Inflammatory macrophage treated with lipopolysaccharide for 4 hours (primary cell): ENCODE measurements around the gene CREB5.

ENCODE experiments used
- DNase-seq: peaks from one replicate; pipeline ENCODE4 v3.0.0-alpha.2; 2020

CREB5 gene

DNA sequence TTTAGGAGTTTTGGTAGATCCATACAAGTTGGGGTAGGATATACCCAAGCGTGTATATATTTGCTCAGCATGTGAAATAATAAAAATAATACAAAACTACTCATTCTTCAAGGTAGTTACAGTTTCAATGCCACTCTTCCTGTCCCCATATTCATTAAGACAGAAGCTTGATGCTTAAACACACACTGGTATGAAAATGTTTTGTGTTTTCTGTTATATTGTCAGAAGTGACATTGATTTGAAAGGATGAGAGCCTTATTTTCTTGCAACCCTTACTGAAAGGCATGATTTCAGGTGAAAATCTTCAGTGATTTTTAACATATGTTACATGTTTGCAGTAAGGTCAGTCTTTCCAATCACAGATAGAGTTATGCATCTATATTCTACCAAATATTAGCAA is 312.2 kb downstream of the CREB5 start:
- no peak for DNase-seq

DNA sequence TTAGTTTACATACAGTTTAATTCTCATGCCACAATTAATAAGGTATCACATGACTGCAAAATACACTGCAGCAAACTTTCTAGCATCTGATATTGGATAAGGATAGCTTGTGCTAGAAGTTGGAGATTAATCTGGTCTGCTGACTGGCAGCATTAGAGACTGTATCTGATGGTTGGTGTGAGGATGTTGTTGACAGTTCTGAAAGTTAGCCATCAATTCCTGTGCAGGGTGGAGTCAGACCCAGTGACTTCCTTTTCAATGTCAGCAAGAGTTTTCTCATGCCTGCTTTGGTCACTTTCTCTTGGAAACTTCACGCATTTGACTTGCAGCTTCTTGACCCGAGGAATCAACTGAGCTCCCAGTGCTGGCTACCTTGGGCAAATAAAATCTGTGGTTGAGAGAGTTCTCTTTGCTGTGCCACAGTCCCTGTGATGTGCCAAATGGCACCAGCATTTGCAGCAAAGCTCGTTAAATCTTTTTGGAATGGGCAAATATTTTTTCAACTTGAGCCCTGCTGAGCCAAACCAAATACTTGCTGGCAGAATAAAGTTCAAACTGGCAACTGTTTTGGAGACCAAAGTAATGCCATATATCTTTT is 312.8 kb downstream of the CREB5 start:
- no peak for DNase-seq

DNA sequence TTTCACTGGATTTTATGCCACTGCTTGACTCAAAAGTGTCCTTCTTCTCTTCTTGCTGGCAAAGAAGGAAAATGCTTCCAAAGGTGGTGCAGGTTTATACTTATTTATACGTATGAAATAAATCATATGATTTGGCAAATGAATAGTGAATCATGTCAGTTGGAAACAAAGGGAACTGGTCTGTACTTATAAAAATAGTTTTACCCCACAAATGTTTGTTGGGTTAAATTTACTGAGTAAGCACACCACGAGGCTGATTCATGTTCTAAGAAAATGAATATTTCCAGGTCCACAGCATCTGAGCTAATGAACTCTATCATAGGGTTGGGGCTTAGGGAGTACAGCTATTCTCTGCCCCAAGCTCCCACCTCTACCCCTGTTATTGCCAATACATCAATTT is 313.6 kb downstream of the CREB5 start:
- DNase-seq: no peak

DNA sequence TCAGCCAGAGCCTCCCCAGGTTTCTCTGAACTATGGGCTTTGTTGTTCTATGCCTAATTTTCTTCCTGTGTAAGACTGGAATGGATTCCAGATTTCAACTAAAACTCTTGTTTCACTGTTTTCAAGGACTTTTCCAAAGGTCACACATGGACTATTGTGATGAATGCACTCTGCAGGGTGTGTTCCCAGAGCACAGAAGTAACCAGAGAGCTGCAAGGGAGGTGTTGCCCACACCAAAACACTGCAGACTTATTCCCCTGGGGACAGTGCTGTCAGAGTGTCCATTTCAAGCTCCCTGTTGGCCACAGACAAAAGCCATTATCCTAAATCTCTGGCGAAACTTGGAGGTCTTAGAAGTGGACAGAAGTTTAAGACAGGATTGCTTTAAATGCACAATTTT is 314.2 kb downstream of the CREB5 start:
- no peak for DNase-seq

DNA sequence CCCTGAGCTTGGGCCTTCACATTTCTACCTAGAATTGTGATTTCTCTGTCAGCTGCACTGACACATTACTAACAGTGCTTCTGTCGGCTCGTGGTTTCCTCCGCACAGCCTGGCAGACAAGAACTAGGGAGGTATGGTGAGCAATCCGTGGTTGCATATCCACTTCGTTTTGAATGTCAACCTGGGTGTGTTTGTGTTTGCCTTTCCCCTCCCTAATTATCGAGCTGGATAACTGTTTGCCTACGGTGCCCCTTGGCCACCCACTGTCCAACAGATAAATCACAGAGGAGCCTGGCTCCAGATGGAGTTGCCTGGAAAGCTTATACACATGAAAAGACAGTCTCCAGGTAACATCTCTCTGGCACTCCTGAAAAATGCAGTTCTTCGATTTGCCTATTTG is 317.0 kb downstream of the CREB5 start:
- peak; percentile 2 for DNase-seq

DNA sequence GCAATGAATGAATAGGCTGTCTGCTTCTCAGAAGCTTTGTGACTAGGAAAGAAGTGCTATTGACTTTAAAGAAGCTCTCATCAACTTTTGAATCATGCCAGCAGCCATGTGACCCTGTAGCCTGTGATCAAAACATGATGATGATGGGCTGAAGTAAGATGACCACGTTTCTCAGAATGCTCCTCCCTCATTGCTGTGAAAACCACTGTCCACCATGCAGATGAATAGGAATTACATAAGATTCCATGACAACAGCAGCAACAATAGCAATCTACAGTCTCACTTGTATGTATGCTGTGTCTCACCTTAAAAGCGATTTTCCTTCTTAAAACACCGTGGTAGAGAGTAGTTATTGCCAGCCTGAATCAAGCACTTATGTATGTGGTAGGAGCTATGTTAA is 317.4 kb downstream of the CREB5 start:
- peak; percentile 52 for DNase-seq

DNA sequence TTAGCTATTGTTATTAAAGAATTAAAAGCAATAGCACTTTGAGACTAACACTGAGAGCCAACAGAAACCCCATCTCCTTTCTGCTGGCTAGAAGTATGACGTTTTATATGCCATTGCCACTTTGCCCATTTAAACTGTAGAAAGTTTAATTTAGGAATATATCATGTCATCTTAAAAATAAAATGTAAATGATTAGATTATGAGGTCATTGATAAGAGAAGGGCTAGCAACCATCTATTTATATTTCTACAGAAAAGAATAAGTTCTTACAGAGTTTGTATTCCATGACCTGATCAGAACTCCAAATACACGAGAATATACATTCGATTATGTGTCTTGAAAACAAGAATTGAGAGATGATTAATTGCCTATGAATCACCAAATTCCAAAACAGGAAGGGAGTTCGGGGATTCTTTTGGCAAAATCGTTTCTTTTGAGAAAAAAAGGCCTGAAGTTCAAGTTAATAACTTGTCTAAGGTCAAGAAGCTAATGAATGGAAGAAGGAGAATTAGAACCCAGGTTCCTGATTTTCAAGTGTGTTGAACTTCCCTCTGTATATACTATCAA is 318.9 kb downstream of the CREB5 start:
- no peak for DNase-seq

DNA sequence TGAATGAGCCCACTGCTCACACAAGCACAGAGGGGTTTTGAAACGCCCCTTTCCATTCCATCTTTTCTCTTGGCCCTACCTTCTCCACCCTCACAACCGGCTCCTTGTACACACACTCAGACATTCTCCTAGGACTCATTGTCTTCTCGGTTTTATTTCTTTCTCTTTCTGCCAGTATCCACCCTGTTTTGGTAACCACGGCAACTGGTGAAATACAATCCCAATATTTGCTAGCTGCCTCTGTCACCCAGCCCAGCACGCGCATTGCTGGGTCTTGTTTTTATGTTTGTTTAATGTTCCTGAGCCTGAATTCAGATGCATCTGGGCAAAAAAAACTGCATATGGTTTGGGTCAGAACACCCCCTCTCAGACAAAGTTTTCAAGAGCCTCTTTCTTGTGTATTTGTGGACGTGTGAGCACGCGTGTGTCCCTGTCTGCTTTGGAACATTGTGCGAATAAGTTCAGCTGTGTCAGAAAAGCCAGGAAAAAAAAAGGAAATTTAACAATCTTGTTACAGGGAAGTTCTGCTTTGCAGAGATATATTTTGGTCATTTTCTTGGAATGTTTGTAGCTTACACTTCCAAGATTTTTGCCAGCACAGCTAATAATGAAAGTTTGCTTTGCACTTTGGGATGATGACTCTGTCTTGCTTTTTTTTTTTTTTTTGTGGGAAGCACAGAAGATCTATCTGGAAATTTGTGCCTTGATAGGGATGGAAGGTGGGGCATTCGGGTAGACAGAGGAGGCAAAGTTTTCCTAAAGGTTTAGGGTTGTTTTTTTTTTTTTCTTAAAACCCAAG is 320.0 kb downstream of the CREB5 start:
- no peak for DNase-seq

DNA sequence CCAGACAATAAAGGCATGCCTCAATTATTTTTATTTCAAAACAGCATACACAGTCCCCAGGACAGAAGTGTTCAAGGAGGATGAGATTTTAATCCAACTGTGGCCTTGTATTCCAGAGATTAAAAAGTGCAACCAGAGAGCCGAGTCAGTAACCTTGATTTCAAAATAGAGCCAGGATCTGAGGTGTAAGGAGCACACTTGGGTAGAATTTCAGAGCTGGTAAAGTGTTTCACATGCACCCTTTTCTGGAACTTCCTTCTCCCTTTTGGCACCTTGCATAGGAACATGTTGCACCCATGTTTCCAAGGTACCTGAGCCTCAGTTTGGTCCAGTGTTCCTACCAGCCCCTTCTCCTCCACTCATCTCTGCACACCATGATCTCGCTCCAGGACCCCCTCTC is 320.7 kb downstream of the CREB5 start:
- DNase-seq: no peak

DNA sequence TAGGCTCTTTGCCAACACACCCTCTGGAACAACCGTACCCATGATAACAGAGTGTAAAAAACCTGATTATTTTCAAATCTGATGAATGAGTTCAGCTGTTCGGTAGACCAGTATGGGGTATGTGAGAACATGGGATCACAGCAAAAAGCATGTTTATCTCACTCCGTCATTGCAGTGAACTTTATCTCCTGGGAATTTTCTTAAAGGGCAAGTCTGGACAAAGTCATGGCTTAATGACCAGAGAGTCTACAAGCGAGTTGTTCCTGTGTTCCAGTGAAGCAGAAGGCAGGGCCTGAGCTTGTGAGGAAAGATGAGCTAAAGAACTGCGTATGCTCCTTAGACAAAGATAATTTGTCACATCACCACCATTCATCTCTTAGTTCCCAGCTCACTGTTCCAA is 326.1 kb downstream of the CREB5 start:
- DNase-seq: no peak

DNA sequence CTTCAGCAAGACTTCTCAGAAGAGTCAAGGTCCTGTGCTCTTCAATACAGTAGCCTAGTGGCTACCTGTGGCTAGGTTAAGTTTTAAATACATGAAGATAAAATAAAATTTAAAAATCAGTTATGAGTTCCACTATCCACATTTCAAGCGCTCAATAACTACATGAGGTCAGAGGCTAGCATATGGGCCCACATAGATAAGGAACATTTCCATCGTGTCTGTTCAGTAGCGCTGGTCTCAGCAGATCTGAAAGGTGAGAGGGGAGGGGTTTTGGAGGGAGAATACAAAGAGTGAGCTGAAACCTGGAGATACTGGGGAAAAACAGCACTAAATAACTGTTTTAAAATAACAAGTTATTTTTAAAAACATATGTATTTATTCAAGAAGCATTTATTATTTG is 326.8 kb downstream of the CREB5 start:
- no peak for DNase-seq

DNA sequence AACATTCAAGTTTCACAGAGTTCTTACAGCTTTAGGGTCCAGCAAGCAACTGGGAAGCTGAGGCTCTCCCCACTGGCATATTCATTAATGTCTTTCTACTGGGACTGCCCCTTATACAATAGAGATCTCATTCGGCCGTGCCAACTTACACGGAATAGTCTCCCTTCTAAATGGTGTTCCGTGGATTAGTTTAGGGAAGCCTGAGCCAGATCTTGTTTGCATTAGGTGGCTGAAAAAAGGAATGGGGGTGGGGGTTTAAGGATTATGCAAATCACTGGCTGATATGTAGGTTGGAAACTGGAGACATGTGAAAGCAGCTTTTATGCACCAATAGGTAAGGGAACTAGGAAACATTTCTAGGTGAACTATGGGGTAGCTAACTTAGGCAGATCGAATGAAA is 327.5 kb downstream of the CREB5 start:
- no peak for DNase-seq

DNA sequence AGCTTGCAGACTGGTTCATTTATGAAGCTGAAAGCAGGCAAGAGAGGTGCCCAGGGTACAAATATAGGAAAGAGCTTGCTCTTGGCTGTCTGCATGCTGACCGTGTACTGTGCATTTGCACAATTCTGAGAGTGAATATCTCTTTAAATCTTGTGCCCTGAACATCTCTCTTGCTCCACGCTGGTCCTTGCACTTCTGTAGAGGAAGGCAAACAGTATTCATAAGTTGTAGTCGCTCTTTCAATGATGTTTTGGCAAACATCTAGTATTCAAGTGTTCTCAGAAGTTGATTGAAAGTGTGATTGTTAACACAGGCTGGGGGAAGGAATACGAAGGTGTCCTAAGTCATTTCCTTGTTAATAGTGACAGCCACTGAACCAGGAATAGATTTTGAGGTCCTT is 332.6 kb downstream of the CREB5 start:
- DNase-seq: no peak

DNA sequence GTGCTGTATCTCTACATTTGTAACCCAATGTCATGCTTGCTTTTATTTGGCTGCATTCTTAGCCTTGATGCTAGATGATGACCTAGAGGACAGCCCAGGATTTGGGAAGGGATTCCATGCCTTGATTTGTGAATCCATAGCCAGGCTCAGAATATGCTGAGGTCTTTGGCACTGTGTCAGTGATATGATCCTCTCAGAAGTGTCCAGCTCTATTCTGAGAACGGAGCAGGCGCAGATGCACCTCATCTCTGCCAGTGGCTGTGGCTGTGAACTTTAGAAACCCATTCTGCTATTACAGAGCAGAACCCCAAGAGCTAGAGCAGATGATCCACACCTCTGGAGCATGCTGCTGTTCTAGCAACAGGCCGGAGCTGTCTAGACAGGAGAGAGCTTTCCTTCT is 333.0 kb downstream of the CREB5 start:
- no peak for DNase-seq

DNA sequence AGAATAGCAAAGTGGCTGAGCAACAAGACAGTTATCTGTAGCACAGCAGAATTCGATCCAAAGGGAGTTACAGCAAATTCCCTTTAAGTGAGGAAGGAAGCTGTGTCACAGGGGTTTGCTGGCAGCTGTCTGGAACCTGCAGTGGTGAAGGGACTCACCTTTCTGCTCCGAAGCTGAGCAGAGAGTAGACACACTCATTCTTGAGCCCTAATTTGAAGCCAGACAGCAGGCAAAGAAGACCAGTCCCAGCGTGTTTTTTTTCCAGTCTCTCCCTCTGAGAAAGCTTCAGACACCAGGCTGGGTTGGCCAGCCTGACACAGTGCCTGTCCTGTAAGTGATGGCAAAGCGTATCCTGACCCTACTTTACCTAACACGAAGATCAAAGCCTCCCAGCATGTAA is 335.1 kb downstream of the CREB5 start:
- no peak for DNase-seq

DNA sequence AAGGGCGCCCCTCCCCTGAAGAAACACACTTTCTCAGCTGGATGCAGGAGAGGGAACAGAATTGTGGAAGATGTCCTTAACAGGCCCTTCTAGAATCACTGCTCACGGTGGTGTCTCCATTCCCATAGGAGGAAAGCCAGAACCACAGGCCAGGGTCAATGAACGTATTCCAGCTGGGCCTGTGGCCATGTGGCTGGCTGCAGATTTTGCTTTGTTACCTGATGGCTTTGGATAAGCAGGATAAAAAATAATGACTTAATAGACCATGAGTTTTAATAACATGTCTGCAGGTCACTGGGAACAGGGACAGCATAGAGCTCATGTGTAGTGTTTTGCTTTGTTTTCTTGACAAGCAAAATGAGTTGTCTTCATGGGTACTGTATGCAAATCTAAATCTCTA is 335.5 kb downstream of the CREB5 start:
- no peak for DNase-seq

DNA sequence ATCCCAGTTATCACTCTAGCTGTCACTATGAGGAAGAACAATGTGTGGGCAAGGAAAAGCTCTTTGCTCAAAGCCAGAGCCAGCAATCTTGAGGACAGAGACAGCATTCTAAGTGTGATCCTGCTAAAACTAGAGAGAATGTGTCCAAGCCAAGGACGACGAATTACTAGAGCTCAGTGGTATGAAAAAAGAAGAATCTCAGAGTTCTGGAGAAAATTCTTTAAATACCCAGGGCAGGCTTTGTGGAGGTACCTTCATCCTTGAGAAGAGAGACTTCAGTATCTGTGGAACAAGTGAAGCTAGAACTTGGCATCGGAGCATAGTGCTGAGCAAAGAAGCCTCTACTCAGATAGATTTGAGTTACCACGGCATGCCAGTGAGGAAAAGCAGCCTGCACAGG is 336.0 kb downstream of the CREB5 start:
- DNase-seq: peak; percentile 16

DNA sequence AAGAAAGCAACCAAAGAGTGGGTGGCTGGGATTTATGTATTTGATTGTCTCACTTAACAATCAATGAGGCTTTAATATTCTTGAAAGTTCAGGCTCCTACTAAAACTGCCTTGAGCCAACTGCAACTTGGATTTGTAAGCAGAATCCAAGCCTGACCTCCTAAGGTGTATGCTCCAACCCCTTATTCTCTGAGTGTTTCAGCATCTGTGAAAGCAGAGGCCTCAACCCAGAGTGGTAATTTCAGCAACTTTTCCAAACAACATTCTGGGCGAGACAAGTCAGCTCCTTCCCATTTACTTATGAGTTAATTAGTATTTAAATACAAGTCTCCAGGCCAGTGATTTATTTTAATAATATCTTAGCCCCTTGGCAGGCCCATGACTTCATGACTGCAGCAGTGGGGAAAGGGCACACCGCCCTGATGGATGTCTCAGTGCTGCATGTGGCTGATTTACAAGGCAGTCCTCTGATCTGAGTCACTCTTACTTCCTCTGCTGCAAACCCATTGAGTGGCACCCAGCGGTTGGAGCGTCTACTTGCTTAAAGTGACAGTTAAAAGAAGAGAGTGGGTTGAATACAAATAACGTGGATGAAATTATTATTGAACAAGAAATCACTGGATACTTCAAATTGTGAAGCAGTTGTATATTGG is 336.7 kb downstream of the CREB5 start:
- peak; percentile 87 for DNase-seq

DNA sequence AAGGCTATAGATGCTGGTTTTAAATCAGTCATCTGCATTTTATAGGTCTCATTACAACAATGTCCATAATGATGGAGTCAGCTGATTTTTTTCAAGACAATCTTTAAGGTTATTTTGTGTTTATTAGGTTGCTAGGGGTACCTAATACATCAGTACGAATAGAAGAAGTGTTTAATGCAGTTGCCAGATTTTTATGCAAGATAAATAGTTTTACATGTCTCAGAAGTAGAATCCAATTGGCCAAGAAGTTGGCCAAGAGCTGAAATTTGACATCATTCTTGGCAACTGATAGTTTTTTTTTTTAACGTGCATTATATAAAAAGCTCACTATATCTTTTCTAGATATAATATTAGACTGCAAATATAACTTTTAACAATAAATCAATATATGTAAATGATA is 337.3 kb downstream of the CREB5 start:
- DNase-seq: peak; percentile 4

DNA sequence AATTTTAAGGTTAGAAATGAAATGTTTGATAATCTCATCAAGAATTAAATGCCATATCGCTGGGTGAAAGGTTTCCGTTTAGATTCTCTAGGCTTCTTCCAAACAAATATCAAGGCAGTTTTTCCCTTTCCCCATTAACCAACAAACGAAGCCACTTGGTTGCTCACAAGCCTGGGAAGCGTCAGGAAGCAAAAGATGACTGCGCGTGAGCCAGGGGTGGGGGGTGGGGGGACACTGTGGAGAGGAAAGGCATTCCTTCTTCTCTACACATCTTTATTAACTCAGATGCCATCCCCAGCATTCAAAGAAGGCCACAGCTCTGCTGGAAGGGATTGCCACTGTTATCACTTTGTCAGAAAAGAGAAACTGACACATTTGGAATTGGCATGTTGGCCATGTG is 338.7 kb downstream of the CREB5 start:
- no peak for DNase-seq

DNA sequence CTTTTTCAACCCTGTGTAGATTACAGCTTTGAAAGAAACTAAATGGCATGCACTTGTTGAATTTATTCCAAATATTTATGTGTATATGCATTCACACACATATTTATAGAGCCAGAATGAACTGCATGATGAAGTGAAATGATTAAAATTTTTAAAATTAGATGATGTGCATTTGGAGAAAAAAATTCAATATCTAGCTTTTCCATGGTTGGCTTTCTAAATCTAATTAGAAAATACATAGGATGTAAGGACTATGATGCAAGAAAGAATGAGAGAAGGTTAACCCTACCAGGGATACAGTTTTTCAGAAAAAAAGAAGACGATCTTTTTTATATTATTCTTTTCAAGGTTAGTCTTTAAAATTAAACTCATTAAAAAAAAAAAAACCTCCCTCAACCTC is 341.3 kb downstream of the CREB5 start:
- DNase-seq: no peak

DNA sequence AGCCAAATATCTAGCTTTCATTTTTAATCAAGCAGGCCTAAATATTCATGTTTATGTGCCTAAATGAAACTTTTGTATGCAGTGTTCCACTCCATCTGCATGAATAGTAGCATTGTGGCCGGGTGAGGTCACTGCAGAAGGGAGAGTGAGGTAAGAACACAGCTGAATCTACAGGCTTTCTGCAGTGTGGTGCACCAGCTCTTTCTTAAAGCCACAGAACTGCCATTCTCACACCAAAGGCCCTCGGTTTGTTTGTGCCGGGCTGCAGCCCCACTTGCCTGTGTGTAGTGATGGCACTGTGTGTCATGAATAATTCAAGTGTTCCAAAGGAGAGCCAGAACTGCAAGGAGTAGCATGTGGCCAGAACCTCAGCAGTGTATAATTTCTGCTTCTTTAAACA is 341.7 kb downstream of the CREB5 start:
- DNase-seq: no peak

DNA sequence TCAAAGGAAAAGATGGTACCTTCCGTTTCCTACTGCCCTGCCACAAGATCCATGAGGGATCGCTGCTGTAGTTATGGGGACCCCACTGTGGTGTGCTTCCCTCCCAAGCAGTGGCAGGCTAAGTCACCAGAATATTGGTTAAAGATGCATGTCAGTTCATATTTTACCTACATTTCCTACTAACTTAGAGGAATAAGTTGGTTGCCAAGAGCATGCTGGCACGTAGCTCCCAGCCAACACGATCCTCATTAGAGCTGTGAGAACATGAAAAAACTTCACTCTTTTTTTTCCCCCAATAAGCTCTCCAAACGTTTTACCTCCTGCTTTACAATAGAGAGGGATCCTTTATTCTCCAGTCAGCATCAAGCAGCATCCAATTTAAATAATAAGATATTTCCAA is 342.1 kb downstream of the CREB5 start:
- no peak for DNase-seq

DNA sequence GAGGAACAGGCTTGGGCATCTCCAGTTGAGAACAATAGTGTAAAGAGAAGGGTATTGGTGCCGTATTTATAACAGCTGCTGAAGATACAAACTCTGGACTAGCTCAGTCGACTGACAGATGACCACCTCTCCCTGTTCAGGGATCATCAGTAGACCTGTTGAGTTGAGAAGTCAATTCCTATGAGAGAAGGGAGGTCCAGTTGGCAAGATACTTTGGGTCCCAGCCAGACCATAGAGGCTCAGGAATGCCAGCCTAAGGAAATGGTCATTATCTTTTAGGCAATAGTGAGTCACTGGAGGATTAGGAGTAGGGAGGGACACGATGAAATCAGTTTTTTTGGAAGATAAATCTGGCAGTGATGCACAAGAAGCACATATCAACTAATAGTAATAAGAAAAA is 342.9 kb downstream of the CREB5 start:
- DNase-seq: no peak
